Measurements from ENCODE around the gene PCDH8.

The PCDH8 gene

GRCh38 chr13:52885141-52885540 is 36.7 kb upstream of the PCDH8 start:
- POLR2A ChIA-PET = no interaction called here
- no peak for DNase-seq (ENCODE audit: extremely low spot score)
- TF ChIP-seq CTCF (IDR thresholded peaks at IDR 0.05; ENCODE audit: control extremely low read depth, extremely low read depth, low read depth, missing control alignments) = no peak
- CTCF ChIA-PET = interaction anchor here (1.0 kb wide), 1 partner anchor 12 kb away, joined by 3 read pairs; no protein-coding TSS in a partner anchor

- DNase-seq (ENCODE audit: extremely low spot score) = no peak
- no peak for TF ChIP-seq CTCF (IDR thresholded peaks at IDR 0.05; ENCODE audit: control extremely low read depth, extremely low read depth, low read depth, missing control alignments)
- ChIA-PET POLR2A (no interaction called here), CTCF (interaction anchor here (1.0 kb wide), 1 partner anchor 13 kb away, joined by 3 read pairs; no protein-coding TSS in a partner anchor)
Measured at GRCh38 chr13:52884429-52885010, 36.1 kb upstream of the PCDH8 start.

GRCh38 chr13:52882785-52883184 is 34.3 kb upstream of the PCDH8 start:
- TF ChIP-seq CTCF (IDR thresholded peaks at IDR 0.05; ENCODE audit: control extremely low read depth, extremely low read depth, low read depth, missing control alignments) = no peak

GRCh38 chr13:52879950-52880741 is 31.7 kb upstream of the PCDH8 start:
- DNase-seq (ENCODE audit: extremely low spot score) = no peak
- ChIA-PET POLR2A (no interaction called here), CTCF (interaction anchor here (1.2 to 1.7 kb wide), 3 partner anchors 14 to 88 kb away, joined by 4 to 5 read pairs (median 5); no protein-coding TSS in a partner anchor)
- TF ChIP-seq CTCF (IDR thresholded peaks at IDR 0.05; ENCODE audit: control extremely low read depth, extremely low read depth, low read depth, missing control alignments) = no peak

More at GRCh38 chr13:52882785-52883184, 34.3 kb upstream of the PCDH8 start:
- CTCF ChIA-PET = no interaction called here
- POLR2A ChIA-PET = no interaction called here
- no peak for DNase-seq (ENCODE audit: extremely low spot score)

- no peak for DNase-seq (ENCODE audit: extremely low spot score)
- TF ChIP-seq CTCF (IDR thresholded peaks at IDR 0.05; ENCODE audit: control extremely low read depth, extremely low read depth, low read depth, missing control alignments) = no peak
- ChIA-PET CTCF (interaction anchor here (0.5 kb wide), 1 partner anchor 76 kb away, joined by 3 read pairs; no protein-coding TSS in a partner anchor), POLR2A (no interaction called here)
Measured at GRCh38 chr13:52878831-52879230, 30.4 kb upstream of the PCDH8 start.

GRCh38 chr13:52870143-52870542 is 21.7 kb upstream of the PCDH8 start:
- no peak for TF ChIP-seq CTCF (IDR thresholded peaks at IDR 0.05; ENCODE audit: control extremely low read depth, extremely low read depth, low read depth, missing control alignments)
- ChIA-PET POLR2A (no interaction called here), CTCF (no interaction called here)
- DNase-seq (ENCODE audit: extremely low spot score) = no peak
